Measurements from ENCODE around the gene C12orf56. TPM values are rescaled to one million over a fixed set of nuclear protein-coding genes. Genes with fewer than 3 reads are reported as not detected.

The C12orf56 gene
- total and polyA plus RNA-seq, 9 of the 15 experiments (the other 6 are each of a cell fraction or from before 2014, with no cell fraction given), result 0.40 to 4.8 (median 1.2) TPM

DNA sequence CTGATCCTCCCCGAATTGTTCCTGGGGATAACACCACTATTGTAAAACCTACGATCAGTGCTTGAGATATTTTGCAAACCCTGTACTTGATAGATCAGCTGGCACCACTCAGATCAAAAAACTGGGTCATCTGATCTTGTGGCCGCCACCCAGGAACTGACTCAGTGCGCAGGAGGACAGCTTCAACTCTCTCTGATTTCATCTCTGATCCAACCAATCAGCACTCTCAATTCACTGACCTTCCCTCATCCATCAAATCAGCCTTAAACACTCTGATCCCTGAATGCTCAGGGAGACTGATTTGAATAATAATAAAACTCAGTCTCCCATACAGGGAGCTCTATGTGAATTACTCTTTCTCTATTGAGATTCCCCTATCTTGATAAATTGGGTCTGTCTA, 9.5 kb upstream of the C12orf56 start (continued):
- TF ChIP-seq, protein P1, sequence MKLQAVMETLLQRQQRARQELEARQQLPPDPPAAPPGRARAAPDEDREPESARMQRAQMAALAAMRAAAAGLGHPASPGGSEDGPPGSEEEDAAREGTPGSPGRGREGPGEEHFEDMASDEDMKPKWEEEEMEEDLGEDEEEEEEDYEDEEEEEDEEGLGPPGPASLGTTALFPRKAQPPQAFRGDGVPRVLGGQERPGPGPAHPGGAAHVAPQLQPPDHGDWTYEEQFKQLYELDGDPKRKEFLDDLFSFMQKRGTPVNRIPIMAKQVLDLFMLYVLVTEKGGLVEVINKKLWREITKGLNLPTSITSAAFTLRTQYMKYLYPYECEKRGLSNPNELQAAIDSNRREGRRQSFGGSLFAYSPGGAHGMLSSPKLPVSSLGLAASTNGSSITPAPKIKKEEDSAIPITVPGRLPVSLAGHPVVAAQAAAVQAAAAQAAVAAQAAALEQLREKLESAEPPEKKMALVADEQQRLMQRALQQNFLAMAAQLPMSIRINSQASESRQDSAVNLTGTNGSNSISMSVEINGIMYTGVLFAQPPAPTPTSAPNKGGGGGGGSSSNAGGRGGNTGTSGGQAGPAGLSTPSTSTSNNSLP (IDR thresholded peaks at IDR 0.05; ENCODE audit: borderline replicate concordance, low read depth, low read length), result peak; percentile 36; the same call in 1 of the 2 replicates
- peak; percentile 56; the same call in 1 of the 2 replicates for TF ChIP-seq SMARCE1 (IDR thresholded peaks at IDR 0.05)
- TF ChIP-seq HCFC1 (IDR thresholded peaks at IDR 0.05; ENCODE audit: low read depth, low read length), result no peak
- TF ChIP-seq, protein P2, sequence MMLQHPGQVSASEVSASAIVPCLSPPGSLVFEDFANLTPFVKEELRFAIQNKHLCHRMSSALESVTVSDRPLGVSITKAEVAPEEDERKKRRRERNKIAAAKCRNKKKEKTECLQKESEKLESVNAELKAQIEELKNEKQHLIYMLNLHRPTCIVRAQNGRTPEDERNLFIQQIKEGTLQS (IDR thresholded peaks at IDR 0.05), result peak; percentile 46; the same call in 1 of the 2 replicates
- TF ChIP-seq, protein P2 (CRISPR knock-in tag; conservative IDR thresholded peaks at IDR 0.05), result no peak
- TF ChIP-seq NRF1 (conservative IDR thresholded peaks at IDR 0.05 in 1 of 2, IDR thresholded peaks at IDR 0.05 in 1 of 2), result peak; percentile 80 to 84
- no peak for TF ChIP-seq SRSF9 (IDR thresholded peaks at IDR 0.05; ENCODE audit: borderline replicate concordance, low read depth, low read length)
- no peak for TF ChIP-seq EZH2 (IDR thresholded peaks at IDR 0.05; ENCODE audit: borderline replicate concordance, low read depth, low read length)
- peak; percentile 87 for TF ChIP-seq JUND (IDR thresholded peaks at IDR 0.05; ENCODE audit: borderline replicate concordance, low read depth, low read length)
- peak; percentile 35; the same call in 1 of the 3 replicates for TF ChIP-seq JUND (tag; IDR thresholded peaks at IDR 0.05; ENCODE audit: borderline replicate concordance, low read depth, low read length)
- peak; percentile 51; the same call in 1 of the 2 replicates for TF ChIP-seq ARID1B (IDR thresholded peaks at IDR 0.05)
- no peak for TF ChIP-seq ZNF165 (CRISPR knock-in tag; IDR thresholded peaks at IDR 0.05; ENCODE audit: borderline replicate concordance)
- TF ChIP-seq, protein P3, sequence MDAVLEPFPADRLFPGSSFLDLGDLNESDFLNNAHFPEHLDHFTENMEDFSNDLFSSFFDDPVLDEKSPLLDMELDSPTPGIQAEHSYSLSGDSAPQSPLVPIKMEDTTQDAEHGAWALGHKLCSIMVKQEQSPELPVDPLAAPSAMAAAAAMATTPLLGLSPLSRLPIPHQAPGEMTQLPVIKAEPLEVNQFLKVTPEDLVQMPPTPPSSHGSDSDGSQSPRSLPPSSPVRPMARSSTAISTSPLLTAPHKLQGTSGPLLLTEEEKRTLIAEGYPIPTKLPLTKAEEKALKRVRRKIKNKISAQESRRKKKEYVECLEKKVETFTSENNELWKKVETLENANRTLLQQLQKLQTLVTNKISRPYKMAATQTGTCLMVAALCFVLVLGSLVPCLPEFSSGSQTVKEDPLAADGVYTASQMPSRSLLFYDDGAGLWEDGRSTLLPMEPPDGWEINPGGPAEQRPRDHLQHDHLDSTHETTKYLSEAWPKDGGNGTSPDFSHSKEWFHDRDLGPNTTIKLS (IDR thresholded peaks at IDR 0.05; ENCODE audit: borderline replicate concordance, low read depth), result no peak
- TF ChIP-seq, protein P4, sequence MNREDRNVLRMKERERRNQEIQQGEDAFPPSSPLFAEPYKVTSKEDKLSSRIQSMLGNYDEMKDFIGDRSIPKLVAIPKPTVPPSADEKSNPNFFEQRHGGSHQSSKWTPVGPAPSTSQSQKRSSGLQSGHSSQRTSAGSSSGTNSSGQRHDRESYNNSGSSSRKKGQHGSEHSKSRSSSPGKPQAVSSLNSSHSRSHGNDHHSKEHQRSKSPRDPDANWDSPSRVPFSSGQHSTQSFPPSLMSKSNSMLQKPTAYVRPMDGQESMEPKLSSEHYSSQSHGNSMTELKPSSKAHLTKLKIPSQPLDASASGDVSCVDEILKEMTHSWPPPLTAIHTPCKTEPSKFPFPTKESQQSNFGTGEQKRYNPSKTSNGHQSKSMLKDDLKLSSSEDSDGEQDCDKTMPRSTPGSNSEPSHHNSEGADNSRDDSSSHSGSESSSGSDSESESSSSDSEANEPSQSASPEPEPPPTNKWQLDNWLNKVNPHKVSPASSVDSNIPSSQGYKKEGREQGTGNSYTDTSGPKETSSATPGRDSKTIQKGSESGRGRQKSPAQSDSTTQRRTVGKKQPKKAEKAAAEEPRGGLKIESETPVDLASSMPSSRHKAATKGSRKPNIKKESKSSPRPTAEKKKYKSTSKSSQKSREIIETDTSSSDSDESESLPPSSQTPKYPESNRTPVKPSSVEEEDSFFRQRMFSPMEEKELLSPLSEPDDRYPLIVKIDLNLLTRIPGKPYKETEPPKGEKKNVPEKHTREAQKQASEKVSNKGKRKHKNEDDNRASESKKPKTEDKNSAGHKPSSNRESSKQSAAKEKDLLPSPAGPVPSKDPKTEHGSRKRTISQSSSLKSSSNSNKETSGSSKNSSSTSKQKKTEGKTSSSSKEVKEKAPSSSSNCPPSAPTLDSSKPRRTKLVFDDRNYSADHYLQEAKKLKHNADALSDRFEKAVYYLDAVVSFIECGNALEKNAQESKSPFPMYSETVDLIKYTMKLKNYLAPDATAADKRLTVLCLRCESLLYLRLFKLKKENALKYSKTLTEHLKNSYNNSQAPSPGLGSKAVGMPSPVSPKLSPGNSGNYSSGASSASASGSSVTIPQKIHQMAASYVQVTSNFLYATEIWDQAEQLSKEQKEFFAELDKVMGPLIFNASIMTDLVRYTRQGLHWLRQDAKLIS (CRISPR knock-in tag; IDR thresholded peaks at IDR 0.05), result no peak
- TF ChIP-seq DPF2 (IDR thresholded peaks at IDR 0.05), result peak; percentile 62
- TF ChIP-seq, protein P5, sequence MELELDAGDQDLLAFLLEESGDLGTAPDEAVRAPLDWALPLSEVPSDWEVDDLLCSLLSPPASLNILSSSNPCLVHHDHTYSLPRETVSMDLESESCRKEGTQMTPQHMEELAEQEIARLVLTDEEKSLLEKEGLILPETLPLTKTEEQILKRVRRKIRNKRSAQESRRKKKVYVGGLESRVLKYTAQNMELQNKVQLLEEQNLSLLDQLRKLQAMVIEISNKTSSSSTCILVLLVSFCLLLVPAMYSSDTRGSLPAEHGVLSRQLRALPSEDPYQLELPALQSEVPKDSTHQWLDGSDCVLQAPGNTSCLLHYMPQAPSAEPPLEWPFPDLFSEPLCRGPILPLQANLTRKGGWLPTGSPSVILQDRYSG (tag; conservative IDR thresholded peaks at IDR 0.05; ENCODE audit: low read depth), result 0 out of 2 replicates have a peak, but pooled peaks have one; percentile 50
- TF ChIP-seq FOSL1 (tag; conservative IDR thresholded peaks at IDR 0.05), result peak; percentile 92
- peak in 1 of 2 experiments; percentile 75; a peak in 2 of 4 replicates for TF ChIP-seq RCOR1 (IDR thresholded peaks at IDR 0.05; ENCODE audit: borderline replicate concordance in 1 of 2, low read depth in 2 of 2, low read length in 2 of 2)

Data from K562 (cell line).